ENCODE data around the gene SMIM13.

The SMIM13 gene
- 8.3 to 42.5 (median 21.2) reads per million in 3 experiments for total RNA-seq

DNA sequence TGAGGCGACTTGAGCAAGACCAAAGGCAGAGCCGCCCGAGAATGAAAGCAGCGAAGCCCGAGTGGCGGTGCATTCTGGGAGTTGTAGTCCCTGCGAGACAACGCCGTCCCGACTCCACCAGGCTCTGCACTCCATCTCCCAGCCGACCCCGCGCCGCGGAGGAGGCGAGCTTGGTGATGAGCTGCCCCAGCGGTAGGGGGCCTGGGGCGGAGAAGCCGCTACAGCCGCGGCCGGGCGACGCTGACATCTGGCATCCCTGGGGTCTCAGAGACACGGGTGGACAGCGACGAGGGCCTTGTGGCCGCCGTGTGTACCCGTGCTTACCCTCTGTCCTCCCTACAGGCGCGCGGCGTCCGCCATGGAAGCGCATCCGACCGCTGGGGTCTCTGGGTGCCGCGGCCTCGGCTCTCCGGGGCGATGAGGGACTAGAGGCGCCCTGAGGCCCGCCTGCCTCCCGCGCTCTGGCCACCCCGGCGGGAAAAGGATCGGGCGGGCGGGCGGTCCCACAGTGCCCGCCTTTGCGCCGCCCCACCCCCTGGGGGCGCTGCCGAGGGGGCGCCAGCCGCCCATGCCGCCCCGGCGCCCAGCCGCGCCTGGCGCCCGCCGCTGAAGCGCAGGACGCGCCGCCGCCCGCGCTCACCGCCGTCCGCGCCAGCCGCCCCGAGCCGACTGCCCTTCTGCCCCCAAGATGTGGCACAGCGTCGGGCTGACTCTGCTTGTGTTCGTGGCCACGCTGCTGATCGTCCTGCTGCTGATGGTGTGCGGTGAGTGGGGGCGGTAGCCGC lies at the start of gene SMIM13:
Gene SMIM13 (plus strand): TSS at position 209 of the 785 bp plus-strand sequence. CDS start 480 bp downstream, at position 689.
- peak; percentile 92 for DNase-seq

DNA sequence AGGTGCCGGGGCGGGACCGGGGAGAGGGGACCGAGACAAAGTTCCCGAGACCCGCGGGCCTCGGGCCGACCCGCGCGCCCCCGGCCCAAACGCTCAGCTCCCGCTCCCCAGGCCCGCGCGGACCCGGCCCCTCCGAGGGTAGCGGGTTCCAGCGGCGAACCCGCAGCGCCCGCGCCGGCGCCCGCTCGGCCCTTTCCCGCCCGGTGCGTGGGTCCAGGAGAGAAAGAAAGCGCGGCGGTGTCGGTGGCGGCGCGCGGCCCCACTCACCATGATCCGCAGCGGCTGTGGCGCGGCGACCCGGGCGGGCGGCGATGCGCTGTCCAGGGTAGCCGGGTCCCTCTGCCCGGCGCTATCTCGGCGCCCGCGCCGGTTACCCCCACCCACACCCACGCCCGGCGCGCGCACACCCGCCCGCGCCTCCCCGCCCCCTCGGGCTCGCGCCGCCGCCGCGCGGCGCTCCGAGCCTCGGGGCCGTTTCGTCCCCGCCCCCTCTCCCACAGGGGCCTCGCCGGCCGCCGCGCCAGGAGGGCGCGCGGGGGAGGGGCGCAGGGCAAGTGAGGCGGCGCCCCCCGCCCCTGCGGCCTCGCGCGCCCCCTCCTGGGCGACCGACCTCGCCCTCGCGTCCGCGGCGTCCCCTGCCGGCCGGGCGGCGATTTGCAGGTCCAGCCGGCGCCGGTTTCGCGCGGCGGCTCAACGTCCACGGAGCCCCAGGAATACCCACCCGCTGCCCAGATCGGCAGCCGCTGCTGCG lies 49.5 kb upstream of the SMIM13 start, which contains the start of gene ELOVL2:
Gene ELOVL2 (minus strand): TSS at position 345 of the 751 bp plus-strand sequence. CDS start 75 bp downstream, at position 270.
- no peak for DNase-seq

DNA sequence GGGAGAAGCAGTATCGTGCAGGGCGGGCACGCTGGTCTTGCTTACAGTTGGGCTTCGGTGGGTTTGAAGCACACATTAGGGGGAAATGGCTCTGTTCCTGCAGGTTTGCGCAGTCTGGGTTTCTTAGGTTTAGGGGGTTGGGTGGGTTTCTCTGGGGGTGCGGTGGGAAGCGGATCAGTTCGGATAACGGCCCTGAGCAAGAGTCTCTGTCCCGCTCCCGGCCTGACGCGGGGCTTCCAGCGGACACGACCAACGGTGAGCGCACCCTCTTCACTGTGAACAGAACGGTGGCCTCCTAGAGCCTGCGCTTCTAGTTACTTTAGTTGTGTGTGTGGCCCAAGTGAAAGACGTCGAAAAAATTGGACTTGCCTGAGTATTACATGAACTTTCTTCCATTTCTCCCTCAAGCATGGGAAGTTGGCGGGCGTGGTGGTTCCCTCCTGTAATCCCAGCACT lies 48.9 kb upstream of the SMIM13 start:
- DNase-seq: no peak

DNA sequence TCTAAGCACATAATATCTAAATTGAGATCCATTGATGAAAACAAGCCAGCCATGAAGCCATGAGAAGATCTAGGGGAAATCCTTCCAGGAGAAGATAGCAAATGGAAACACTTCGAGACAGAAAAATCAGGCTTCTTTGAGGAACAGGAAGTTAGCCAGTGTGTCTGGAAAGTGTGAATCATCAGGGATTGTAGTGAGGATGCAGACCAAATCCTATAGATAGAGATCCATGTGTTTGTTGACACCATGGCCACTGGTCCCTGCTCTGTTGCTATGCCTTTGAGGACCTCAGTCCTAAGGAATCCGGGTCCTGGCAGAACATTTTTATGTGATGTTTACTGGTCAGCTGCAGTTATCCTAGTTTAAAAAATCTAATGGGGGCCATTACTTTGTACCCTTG lies 42.9 kb upstream of the SMIM13 start:
- no peak for DNase-seq

DNA sequence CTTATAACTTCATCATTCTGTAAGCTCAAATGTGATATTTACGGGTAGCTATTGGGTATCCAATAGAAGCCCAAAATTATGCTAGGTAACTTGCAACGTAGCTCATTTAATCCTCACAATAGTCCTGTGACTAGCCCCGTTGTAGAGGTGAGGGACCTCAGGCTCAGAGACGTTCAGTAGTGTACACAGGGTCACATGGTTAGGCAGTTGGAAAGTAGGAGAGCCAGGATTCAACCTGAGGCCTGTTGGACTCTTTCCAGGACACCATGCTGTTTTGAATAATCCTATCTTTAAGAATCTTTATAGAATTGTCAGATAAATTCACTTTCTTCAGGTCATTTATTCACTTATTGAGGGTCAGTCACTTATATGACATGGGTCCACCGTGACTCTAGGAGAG lies 40.3 kb upstream of the SMIM13 start:
- DNase-seq: no peak

DNA sequence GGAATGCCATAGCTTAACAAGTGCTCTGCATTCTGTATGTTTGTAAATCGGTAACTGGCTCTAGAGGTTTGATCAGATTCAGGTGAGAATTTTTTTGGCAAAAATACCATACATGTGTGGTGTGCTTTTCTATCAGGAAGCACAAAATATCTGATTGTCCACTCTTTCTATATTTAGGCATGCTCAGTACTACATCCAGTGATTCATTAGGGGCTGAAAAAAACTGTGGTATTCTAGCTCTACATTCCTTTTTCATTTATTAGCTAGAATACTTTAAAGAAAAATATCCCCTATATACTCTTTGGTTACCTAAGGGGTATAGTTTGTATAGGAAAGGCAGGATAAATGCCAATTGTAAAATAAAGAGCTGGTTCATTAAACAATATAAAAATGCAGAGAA lies 38.9 kb upstream of the SMIM13 start:
- no peak for DNase-seq

DNA sequence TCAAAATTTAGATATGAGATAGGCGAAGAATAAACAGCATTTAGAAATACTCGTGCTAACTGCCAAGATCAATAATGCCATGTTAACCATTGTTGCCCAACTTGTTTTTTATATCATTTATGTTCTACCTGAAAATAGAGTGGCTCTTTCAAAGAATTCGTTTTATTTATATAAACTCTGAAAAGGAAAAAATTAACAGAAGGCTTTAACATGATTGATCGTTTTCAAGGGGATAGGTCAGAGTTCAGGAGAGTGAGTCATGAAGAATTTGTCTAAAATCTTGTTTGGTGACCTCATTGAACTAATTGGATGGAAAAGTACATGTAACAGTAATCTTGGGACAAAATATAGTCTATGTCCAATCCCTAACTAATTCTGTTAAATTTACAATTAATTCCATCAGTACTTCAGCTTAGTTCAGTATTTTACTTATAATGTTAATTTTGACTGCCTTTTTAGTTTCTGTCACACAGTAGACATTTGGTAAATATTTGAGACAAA lies 38.5 kb upstream of the SMIM13 start:
- no peak for DNase-seq

DNA sequence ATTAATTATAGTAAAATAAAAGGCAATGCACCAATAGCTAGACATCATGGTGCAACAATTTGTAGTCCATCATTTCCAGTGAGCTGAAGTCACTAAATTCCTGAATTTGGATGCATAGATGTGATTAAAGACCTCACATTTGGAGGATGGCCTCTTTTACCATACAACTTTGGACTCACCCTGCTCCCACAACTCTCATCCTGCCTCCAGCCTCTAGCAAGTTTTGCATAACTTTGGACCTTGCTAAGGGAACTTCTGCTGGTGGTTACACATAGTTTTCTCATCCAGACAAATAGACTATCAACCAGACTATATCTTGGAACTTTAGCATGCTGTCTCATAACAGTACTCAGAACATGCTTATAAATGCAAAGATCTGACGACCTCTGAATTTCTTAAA lies 36.8 kb upstream of the SMIM13 start:
- DNase-seq: no peak

DNA sequence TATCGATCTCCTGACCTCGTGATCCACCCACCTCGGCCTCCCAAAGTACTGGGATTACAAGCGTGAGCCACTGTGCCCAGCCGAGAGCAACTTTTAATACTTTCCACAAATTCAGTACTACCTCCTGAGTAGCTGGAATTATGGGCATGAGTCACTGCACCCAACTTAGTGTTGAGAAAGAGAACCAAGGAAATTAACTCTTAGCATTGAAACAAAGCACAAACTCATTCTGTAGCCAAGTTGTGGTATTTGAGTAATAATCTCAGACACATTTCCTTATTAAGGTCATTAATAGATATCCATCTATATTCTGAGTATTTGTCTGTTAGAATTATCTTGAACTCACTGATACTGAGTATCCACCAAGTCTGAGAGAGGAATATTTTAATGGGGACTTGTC lies 35.2 kb upstream of the SMIM13 start:
- no peak for DNase-seq

DNA sequence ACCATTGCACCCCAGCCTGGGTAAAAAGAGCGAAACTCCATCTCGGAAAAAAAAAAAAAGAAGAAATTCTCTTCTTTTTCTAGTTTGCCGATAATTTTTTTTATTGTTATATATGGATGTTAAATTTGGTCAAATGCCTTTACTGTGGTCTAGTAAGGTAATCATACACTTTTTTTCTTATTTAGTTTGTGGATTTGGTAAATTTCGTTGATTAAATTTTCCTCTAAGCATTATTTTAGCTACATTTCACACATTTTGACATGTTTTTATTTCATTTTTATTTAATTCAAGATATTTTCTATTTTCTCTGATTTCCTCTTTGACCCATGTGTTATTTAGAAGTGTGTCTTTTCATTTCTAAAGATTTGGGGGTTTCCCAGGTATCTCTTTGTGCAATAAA lies 31.6 kb upstream of the SMIM13 start:
- DNase-seq: no peak

DNA sequence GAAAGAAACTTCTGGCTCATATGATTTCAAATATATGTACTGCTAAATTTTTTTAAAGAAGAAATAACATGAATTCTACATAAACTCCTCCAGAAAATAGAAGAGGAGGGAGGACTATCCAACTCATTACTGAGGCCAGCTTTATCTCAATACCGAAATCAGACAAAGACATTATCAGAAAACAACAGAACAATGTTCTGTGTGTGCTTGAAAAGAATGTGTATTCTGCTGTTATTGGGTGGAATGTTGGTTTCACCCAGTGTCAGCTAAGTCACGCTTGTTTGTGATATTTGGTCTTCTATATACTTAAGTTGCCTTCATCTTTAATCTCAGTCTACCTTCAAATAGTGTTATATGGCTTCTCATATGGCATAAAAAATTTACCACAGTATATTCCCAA lies 30.9 kb upstream of the SMIM13 start:
- no peak for DNase-seq

DNA sequence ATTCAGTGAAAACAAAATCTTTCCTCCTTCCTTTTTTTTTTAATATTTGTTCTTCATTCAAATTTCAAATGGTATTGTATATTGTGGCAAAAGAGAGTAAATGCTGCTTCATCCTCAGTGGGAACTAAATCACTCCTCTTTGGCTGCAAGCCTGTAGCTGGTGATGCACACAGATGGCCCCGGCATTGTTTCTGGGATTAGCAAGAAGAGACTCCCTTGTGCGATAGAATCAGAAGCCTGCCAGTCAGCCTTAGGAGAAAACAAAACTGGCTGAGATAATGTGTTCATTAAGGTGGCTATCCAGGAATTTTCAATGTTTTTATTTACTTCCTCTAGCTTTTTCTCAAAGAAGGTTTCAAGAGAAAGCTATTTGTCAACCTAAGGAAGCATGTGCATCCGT lies 28.8 kb upstream of the SMIM13 start:
- DNase-seq: no peak

DNA sequence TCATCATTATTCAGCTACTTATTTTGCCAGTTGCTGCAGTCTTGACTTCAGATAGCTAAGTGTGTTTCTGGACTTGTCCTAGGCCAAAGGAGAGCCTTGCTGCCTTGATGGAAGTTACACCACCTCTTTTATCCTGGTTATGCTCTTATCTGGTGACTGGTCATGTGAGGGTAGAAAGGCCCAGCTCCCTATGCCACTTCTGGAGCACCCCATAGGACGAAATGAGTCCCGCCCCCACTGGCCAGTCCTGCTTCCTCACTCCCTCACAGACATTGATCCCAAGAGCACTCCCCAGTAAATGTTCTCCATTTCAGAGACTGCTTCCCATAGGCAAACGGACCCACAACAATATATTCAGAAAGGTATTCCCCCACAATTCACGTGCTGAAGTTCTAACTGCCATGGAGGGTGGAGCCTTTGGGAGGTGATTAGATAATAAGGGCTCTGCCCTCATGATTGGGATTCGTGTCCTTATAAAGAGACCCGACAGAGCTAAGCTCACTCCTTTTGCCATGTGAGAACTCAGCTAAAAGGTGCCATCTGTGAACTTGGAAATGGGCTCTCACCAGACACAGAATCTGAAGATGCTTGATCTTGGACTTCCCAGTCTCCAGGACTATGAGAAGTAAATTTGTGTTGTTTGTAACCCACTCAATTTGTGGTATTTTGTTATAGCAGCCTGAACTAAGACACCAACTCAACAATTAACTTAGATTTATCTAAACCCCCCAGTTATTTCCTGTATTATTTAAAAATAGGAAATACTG lies 28.0 kb upstream of the SMIM13 start:
- no peak for DNase-seq

DNA sequence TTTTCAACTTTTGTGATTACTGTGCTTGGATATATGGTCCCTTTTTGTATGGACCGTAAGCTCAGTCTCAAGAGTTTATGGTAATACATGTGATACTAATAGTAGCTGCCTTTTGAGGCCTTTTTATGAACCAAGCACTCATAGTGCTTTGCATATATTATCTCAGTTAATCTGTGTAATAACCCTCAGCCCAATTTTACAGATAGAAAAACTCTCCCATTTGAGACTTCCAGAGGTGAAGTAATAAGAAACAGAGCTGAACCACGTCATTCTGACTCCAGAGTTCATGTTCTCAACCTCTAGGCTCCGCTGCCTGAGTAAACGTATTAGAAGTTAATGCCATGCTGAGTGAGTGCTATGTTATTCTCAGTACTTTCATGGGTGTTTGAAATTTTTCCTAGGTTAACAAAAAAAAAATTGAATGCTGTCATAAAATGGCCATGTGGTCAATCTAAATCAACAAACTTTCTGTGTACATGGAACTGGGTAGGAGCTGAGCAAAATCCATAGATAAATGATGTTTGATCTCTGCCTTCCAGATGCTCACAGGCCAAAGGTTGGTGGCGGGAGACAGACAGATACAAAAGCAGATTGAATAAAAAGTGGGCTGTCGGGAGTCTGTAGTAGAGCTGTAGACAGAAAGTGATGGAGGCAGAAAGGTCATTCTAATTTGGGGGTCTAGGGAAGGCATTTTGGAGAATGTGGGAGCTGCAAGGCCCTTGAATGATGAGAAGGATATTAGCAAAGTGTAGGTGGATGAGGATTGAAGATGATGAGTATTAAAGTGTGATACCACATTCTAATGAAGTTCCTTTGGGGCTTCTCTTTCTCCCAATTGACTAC lies 26.9 kb upstream of the SMIM13 start:
- no peak for DNase-seq

DNA sequence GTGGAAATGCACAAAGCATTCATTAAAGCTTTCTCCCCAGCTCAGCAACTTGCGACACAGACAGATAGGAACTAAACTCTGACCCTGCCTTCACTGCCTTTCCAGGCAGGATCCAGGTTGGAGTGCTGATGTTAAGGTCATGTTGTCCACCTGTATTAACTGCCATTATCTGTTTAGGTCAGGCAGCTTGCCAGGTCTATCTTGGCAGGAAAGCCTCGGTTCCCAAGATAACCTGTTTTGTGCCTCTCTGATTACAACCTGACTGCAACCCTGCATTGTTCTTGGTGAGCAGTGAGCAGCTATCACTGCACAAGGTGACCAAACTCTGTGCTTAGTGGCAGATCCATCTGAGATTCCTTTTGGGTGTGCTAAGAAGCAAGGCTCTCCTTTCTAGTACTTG lies 26.3 kb upstream of the SMIM13 start:
- DNase-seq: no peak

DNA sequence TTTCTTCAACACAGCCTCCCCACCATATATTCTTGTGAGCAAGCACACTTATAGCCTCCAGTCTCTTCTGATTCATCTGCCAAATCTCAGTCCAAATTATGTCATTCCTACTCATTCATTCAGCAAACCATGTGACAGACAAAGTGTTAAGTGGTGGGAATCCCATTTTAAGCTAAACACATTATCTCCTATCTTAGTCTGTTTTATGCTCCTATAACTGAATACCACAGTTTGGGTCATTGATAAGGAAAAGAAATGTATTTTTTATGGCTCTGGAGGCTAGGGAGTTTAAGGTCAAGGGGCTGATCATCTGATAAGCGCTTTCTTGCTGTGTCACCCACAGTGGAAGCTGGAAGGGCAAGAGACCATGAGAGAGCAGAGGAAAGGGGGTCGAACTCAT lies 23.9 kb upstream of the SMIM13 start:
- no peak for DNase-seq

DNA sequence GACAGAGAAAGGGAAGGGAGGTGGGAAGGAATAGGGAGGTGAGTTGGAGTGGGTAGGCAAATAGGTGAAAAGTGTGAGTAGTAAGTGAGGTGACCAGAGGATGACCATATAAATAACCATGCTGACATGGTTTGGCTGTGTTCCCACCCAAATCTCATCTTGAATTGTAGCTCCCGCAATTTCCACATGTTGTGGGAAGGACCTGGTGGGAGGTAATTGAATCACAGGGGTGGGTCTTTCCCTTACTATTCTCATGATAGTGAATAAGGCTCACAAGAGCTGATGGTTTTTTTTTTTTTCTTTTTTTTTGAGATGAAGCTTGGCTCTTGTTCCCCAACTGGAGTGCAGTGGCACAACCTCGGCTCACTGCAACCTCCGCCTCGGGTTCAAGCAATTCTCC lies 21.5 kb upstream of the SMIM13 start:
- no peak for DNase-seq

DNA sequence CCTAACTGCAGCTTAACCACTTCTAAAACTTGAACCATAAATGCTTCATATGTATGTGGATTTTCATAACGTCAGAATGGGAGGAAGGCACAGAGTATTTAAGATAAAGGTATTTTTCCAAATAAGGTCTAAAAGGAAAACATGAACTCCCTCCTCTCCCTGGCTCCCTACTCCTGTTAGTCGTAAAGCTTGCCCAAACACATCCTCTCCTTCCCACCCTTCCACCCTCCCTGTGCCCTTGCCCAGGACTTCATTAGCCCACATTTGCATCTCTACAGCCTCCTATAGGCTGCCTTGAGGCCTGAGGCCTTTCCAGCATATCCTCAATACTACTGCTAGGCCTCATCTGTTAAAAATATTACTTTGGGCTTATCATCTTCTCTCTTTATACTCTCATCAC lies 17.1 kb upstream of the SMIM13 start:
- no peak for DNase-seq

DNA sequence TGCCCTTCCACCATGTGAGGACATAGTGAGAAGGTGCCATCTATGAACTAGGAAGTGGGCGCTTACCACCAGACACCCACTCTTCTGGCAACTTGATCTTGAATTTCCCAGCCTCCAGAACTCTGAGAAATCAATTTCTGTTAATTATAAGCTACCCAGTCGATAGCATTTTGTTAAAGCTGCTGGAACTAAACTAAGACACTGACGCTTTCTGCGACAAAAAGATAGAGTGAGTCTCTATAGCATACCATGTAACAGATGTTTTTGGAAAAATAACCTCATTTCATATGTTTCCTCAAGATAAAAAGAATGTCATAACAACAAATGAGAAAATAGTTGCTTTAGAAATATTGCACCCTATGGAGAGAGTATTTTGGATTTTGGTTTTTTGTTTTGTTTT lies 15.4 kb upstream of the SMIM13 start:
- no peak for DNase-seq

DNA sequence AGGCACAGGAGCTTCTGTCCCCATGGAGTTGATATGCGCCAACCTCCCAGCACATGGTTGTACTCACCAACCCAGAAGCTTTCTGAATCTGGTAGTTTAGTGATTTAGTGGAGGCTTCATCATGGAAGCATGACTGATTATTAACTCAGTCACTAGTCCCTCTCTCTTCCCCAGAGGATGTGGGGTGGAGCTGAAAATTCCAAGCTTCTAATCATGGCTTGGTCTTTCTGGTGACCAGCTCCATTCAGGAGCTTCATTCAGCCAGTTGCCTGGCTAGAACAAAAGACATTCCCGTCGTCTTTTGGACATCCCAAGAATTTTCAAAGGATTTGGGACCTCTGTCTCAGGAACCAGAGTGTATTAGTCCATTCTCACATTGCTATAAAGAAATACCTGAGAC lies 13.3 kb upstream of the SMIM13 start:
- no peak for DNase-seq

DNA sequence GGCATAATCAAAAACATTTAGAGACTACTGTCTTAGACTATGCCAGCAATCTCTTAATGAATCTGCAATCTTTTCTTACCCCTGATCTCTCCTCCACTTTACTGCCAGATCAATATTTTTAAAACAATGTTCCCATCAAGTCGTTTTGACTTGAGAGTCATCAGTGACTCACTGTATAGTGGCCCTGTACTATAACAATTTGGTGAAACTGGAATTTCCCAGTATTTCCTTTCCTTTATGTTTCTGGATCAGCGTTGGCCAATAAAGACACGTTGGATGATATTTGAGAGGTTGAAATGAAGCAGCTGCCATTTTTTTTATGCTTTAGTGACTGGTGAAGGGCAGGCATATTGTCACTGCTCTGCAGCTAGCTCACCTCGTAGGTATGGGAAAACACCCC lies 10.1 kb upstream of the SMIM13 start:
- no peak for DNase-seq

DNA sequence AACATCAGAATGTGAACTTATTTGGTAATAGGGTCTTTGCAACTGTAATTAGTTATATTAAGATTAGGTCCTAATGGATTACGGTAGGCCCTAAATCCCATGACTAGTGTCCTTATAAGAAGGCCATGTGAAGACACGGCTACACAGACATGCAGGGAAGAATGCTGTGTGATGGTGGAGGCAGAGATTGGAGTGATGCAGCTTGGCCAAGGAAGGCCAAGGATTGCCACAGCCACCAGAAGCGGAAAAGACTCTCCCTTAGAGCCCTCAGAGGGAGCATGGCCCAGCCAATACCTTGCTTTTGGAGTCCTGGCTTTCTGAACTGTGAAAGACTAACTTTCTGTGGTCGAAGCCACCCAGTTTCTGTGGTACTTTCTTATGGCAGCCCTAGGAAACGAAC lies 9.7 kb upstream of the SMIM13 start:
- no peak for DNase-seq
